Thyroid gland (tissue), 4 donors: Measurements from ENCODE around the gene PARD3.

Experiments used
- CTCF ChIP-seq, 6 experiments: fragments of 200-600 bp in 3 of 6; fragments of 450-650 bp in 3 of 6; sonication (generic) in 3 of 6; IDR thresholded peaks; one replicate each; pipeline ENCODE4 v1.5.1; 2016 to 2019; ENCODE audit warnings: antibody characterized with exemption in 6 of 6, mild to moderate bottlenecking in 2 of 6, inconsistent platforms in 1 of 6, moderate library complexity in 1 of 6
- POLR2A ChIP-seq, 2 donors: fragments of 450-650 bp; IDR thresholded peaks; one replicate each; pipeline ENCODE4 v1.6.1; 2017; ENCODE audit warnings: antibody characterized with exemption in 2 of 2, mild to moderate bottlenecking in 2 of 2, moderate library complexity in 1 of 2

DNA sequence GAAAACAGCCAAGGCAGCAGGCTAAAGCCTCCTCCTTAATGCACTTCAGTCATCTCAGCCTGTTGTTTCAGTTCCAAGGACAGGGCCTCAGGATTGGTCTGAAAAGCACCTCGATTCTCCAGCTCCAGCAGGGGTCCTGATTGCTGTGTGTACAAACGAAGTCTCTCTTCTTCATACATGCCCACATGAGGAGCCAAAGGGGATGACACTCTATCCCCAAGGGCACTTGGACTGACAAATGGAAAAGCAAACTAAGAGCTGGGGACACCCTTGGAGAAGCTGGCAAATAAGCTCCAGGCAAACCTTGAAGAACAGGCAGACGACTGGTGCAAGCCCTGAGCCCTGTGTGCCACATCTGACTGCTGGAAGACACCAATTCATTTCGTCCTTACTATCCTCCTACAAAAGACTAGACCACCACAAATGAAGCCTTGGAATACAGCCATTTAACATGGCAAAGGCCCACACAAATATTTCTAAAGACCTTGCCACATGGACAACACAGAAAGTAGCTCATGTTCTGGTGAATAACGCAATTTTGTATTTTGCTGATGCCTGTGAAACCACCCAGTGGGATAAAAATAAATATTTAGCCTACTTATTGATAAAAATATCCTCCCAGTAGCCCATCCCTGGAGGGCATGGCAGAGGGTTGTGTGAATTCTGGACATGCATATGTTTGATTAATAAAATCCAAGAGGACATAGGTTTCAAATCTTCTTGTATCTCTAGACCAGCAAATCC lies 61.9 kb downstream of the PARD3 start:
- TF ChIP-seq CTCF (IDR thresholded peaks at IDR 0.05) (no peak), POLR2A (IDR thresholded peaks at IDR 0.05) (no peak)
